AG04449 (cell line): Measurements from ENCODE around the gene BCKDHA.

Experiments used
- CTCF ChIA-PET: fragments of 350-600 bp; formaldehyde crosslinking; extraction: SDS; loops from one replicate; lab custom pipeline; 2021; ENCODE audit warnings: antibody characterized with exemption; lab: Yijun Ruan, JAX
- POLR2A ChIA-PET: fragments of 400-600, 350-600 bp; formaldehyde crosslinking; extraction: SDS; loops from one replicate; lab custom pipeline; 2020; ENCODE audit warnings: antibody characterized with exemption, inconsistent platforms; lab: Yijun Ruan, JAX
- DNase-seq: peaks from one replicate; pipeline ENCODE4 v3.0.0-alpha.2; 2010; ENCODE audit warnings: low read depth, low spot score
- H3K4me3 ChIP-seq: 2 replicates; pipeline ENCODE4 v1.5.1; 2011; ENCODE audit warnings: low read depth, mild to moderate bottlenecking, control low read depth, low read length
- TF ChIP-seq, protein P1 (sequence below): IDR thresholded peaks from one replicate; pipeline ENCODE4 v1.5.1; 2011; ENCODE audit warnings: mild to moderate bottlenecking, moderate library complexity, low read length, control low read depth, inconsistent platforms; ENCODE audit not compliant: insufficient read depth; ENCODE audit errors: missing control alignments

The BCKDHA gene

DNA sequence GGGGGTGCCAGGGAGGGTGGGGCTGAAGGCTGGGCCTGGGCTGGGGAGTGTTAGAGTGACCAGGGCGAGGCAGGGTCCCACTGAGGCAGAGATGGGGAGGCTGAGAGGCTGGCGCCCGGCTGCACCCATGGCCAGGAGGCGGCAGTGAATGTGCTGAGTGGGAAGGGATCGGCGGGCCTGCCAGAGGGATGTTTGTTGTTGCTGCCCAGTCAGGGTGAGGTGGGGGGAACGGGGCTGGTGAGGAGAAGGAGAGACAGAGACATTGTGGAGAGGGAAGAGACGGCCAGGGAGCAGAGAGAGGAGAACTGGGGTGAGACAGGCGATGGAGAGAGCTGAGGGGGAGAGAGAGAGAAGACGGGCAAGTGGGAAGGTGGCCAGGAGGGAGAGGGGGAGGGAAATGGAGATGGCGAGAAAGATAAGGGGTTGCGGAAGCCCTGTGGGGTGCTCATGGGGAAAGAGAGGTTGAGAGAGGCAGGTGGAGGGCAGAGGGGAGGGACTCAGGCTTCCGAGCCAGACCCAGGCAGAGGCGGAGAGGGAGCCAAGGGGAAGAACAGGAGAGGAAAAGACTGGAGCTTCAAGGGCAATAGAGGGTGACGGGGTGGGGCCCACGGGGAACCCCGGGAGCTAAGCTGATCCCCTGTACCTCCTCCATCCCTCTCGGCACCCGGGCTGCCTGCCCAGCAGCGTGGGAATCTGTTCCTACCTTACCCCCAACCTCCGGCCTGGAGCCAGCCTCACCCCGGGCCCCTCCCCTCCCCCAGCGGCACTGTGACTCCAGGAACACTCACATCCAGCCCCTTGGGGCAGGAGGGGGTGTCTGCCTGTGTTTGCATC lies 30.2 kb downstream of the BCKDHA start:
- H3K4me3 ChIP-seq = peak overlapping the region; percentile 58
- no peak for DNase-seq
- TF ChIP-seq, protein P1, sequence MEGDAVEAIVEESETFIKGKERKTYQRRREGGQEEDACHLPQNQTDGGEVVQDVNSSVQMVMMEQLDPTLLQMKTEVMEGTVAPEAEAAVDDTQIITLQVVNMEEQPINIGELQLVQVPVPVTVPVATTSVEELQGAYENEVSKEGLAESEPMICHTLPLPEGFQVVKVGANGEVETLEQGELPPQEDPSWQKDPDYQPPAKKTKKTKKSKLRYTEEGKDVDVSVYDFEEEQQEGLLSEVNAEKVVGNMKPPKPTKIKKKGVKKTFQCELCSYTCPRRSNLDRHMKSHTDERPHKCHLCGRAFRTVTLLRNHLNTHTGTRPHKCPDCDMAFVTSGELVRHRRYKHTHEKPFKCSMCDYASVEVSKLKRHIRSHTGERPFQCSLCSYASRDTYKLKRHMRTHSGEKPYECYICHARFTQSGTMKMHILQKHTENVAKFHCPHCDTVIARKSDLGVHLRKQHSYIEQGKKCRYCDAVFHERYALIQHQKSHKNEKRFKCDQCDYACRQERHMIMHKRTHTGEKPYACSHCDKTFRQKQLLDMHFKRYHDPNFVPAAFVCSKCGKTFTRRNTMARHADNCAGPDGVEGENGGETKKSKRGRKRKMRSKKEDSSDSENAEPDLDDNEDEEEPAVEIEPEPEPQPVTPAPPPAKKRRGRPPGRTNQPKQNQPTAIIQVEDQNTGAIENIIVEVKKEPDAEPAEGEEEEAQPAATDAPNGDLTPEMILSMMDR = no peak
- CTCF ChIA-PET = interaction anchor here (0.9 to 2.1 kb wide), 5 partner anchors 10 to 119 kb away, joined by 3 to 13 read pairs (median 4); partner anchors contain the start of gene DMAC2
- POLR2A ChIA-PET = interaction anchor here (0.6 to 2.0 kb wide), 3 partner anchors 12 to 160 kb away, joined by 3 to 12 read pairs (median 3); partner anchors contain the start of gene DMAC2

DNA sequence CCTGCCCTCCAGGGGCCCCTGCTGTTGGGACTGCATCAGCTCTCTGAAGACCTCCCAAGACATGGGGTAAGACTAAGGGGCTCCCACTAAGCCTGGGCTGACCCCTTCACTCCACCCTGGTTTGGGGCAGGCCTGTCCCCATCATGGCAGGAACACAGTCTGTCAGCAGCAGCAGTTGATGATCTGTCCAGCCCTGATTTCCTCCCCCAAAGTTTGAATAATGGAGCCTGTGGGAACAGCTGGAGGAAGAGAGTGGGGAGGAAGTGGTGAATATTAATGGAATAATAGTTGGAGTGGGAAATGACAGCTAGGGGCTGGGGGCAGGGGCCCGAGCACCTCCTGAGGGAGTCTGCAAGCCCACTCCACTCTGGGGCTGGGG lies 30.9 kb downstream of the BCKDHA start:
- POLR2A ChIA-PET = interaction anchor here (2.0 kb wide), 1 partner anchor 11 kb away, joined by 12 read pairs; the partner anchor contains the start of gene DMAC2
- DNase-seq = no peak
- H3K4me3 ChIP-seq = peak overlapping the region; percentile 58; the same call in 1 of the 2 replicates
- TF ChIP-seq, protein P1 = no peak
- CTCF ChIA-PET = interaction anchor here (0.9 to 2.1 kb wide), 5 partner anchors 11 to 224 kb away, joined by 3 to 13 read pairs (median 4); partner anchors contain the start of gene DMAC2

DNA sequence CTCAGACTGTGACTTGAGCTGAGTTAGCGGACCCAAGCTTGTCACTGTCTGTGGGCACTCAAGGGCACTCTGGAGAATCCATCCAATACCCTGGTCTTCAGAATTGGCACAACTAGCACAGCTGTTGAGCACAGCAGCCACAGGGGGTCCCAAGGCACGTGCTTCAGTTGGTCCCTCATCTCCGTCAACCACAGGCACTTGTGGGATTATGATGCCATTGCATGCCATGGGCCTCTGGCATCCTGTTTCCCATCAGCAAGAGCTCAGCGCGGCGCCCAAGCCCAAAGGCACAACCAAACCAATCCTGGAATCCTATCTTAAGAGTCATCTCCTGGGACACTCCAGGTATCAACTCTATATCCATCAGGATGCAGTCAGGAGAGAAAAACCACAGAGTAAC lies 33.3 kb downstream of the BCKDHA start:
- CTCF ChIA-PET = interaction anchor here (1.4 to 2.1 kb wide), 7 partner anchors 9 to 227 kb away, joined by 3 to 8 read pairs (median 6); partner anchors contain the start of gene DMAC2
- POLR2A ChIA-PET = interaction anchor here (0.9 to 1.3 kb wide), 2 partner anchors 8 to 9 kb away, joined by 3 to 4 read pairs; no protein-coding TSS in a partner anchor
- TF ChIP-seq, protein P1 = no peak
- no peak for DNase-seq
- H3K4me3 ChIP-seq = no peak overlapping the region

DNA sequence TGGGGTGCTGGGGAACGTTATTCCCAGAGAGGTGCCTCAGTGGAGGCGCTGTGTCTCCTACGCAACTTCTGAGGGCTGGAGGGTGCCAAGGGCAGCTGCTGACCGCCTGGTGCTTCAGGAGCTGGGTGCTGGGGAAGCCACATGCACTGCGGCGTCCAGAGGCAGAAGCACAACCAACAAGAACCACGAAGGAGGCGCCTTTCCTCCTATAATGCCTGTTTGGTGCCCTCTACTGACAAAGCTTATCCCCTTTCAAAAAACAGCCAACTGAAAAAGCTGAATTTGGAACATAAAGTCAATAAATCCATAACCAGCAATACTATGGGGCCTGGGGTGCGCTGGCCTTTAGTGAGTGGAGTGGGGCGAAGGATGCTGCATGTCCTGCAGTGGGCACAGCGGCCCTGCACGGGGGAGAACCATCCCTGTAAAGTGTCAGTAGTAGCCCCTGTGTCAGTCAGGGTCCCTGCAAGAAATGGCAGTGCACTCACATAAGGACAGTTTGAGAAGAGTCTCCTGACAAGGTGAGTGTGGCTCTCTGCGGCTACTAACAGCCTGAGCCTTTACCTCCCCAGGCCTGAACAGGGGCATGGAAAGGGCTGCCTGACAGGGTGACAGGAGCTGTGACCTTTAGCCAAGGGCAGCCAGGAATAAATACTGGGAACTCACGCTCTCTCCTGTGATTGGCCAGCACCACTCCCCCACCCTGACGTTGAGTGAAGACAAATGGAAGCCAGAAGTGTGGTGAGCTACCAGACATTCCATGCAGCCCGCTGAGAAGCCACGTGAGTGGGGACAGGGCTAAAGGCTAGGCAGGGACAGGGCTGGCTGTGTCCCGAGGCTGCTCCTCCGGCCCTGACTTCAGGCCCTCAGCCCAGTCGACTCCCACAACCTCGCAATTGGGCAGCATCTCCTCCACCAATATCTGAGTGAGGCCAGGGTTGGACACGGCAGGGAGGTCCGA lies 34.1 kb downstream of the BCKDHA start:
- H3K4me3 ChIP-seq = no peak overlapping the region
- DNase-seq = no peak
- TF ChIP-seq, protein P1 = peak; percentile 24
- ChIA-PET CTCF (interaction anchor here (0.6 to 2.1 kb wide), 8 partner anchors 8 to 228 kb away, joined by 3 to 8 read pairs (median 6); partner anchors contain the start of gene DMAC2), POLR2A (interaction anchor here (0.9 to 1.3 kb wide), 2 partner anchors 7 to 10 kb away, joined by 3 to 4 read pairs; no protein-coding TSS in a partner anchor)

DNA sequence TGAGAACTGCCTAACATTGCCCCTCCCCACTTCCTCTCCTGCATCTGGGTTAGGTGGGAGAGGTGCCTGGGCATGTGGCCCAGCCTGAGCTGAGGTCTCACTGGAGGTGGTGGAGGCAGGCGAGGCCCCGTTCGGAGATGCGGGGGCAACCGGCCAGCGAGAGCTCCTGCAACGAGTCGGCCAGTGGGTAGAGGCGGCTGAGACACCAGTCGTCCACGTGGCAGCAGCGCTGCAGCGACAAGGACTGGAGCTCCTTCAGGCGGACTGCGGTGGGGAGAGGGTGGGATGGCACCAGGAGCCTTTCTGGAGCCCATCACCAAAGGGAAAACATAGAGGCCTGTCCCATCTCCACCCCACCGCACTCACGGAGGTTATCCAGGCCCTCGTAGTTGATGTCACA lies 35.6 kb downstream of the BCKDHA start:
- POLR2A ChIA-PET = no interaction called here
- CTCF ChIA-PET = interaction anchor here (1.1 to 1.3 kb wide), 2 partner anchors 16 to 111 kb away, joined by 3 read pairs; no protein-coding TSS in a partner anchor
- no peak for DNase-seq
- TF ChIP-seq, protein P1 = no peak
- H3K4me3 ChIP-seq = no peak overlapping the region
